ENCODE data around the gene HSBP1L1.

Gene HSBP1L1

DNA sequence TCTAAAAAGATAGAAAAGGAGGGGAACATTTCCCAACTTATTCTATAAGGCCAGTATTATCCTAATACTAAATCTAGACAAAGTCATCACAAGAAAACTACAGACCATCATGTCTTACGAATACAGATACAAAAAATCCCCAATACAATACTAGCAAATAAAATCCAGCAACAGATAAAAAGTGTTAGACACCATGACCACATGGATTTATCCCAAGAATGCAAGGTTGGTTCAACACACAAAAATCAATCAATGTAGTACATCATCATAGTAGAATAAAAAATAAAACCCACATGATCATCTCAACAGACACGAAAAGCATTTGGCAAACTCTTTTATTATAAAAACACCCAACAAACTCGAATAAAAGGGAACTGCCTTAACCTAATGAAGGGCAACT is 31.5 kb upstream of the HSBP1L1 start:
- Histone ChIP-seq H3K4me1 (ENCODE audit: control insufficient read depth in 1 of 2, insufficient read depth in 2 of 2, low read length in 2 of 2) (no peaks in the 10 kb centered on the region), H3K27ac (ENCODE audit: low read length) (no peak overlapping the region), H3K9me3 (ENCODE audit: control insufficient read depth in 1 of 2, low read length in 2 of 2) (peaks cover 25 to 33% of the 10 kb centered on the region in 2 donors), H3K4me3 (ENCODE audit: low read depth in 1 of 2, low read length in 2 of 2) (no peak overlapping the region), H3K36me3 (ENCODE audit: control insufficient read depth in 1 of 2, insufficient read depth in 2 of 2, low read length in 2 of 2) (peaks cover 18 to 57% of the 10 kb centered on the region in 2 donors), H3K27me3 (ENCODE audit: low read depth, low read length) (no peaks in the 10 kb centered on the region)

DNA sequence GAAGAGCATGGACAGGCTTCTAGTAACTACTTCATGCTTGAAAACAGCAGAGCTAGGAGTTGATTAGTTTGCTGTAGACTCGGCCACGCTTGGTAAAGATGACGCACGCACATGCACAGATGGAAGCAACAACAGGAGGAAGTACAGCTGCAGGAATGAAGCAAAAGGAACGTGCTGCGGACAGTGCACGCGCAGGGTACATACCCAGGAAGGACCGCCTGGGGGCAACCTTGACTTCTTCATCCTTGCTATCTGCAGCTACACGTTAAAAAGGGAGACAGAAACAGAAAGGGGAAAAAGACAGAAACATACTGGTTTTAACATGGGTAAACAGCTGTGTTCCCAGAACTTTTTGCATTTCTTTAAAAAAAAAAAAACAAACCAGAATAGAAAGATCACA is 30.7 kb upstream of the HSBP1L1 start:
- Histone ChIP-seq H3K4me3 (ENCODE audit: low read depth in 1 of 2, low read length in 2 of 2) (no peak overlapping the region), H3K36me3 (ENCODE audit: control insufficient read depth in 1 of 2, insufficient read depth in 2 of 2, low read length in 2 of 2) (peaks cover 14 to 52% of the 10 kb centered on the region in 2 donors)

GRCh38 chr18:79934311-79935097 is 29.9 kb upstream of the HSBP1L1 start:
- Histone ChIP-seq H3K9me3 (ENCODE audit: control insufficient read depth in 1 of 2, low read length in 2 of 2) (peaks cover 16 to 24% of the 10 kb centered on the region in 2 donors), H3K27me3 (ENCODE audit: low read depth, low read length) (no peaks in the 10 kb centered on the region), H3K4me3 (ENCODE audit: low read depth in 1 of 2, low read length in 2 of 2) (no peak overlapping the region), H3K36me3 (ENCODE audit: control insufficient read depth in 1 of 2, insufficient read depth in 2 of 2, low read length in 2 of 2) (peaks cover 8 to 45% of the 10 kb centered on the region in 2 donors), H3K4me1 (ENCODE audit: control insufficient read depth in 1 of 2, insufficient read depth in 2 of 2, low read length in 2 of 2) (no peaks in the 10 kb centered on the region), H3K27ac (ENCODE audit: low read length) (no peak overlapping the region)

More for the DNA sequence above, 30.7 kb upstream of the HSBP1L1 start:
- Histone ChIP-seq H3K27ac (ENCODE audit: low read length) (no peak overlapping the region), H3K27me3 (ENCODE audit: low read depth, low read length) (no peaks in the 10 kb centered on the region), H3K4me1 (ENCODE audit: control insufficient read depth in 1 of 2, insufficient read depth in 2 of 2, low read length in 2 of 2) (no peaks in the 10 kb centered on the region), H3K9me3 (ENCODE audit: control insufficient read depth in 1 of 2, low read length in 2 of 2) (peaks cover 23 to 31% of the 10 kb centered on the region in 2 donors)

- no peaks in the 10 kb centered on the region for H3K4me1 ChIP-seq (ENCODE audit: control insufficient read depth in 1 of 2, insufficient read depth in 2 of 2, low read length in 2 of 2)
- peaks cover 3 to 40% of the 10 kb centered on the region in 2 donors for H3K36me3 ChIP-seq (ENCODE audit: control insufficient read depth in 1 of 2, insufficient read depth in 2 of 2, low read length in 2 of 2)
- no peak overlapping the region for H3K4me3 ChIP-seq (ENCODE audit: low read depth in 1 of 2, low read length in 2 of 2)
- H3K27me3 ChIP-seq (ENCODE audit: low read depth, low read length): no peaks in the 10 kb centered on the region
- H3K27ac ChIP-seq (ENCODE audit: low read length): no peak overlapping the region
- H3K9me3 ChIP-seq (ENCODE audit: control insufficient read depth in 1 of 2, low read length in 2 of 2): peaks cover 13 to 18% of the 10 kb centered on the region in 2 donors
Measured at GRCh38 chr18:79935098-79935480, 29.4 kb upstream of the HSBP1L1 start.

DNA sequence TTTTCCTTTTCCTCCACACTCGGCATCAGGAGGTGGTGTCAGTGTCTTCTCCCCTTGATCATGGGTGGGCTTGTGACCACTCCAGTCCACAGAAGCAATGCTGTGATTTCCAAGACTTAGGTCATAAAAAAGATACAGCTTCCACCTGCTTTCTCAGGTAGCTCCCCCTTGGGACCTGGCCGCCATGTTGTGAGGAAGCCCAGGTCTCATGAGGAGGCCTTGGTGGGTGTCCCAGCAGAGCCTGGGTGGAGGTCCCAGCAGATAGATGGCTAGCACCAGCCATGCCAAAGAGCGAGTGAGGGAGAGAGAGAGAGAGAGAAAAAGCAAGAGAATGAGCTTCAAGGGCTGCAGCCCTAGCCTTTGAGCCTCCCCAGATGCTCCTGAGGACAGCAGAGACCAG is 28.9 kb upstream of the HSBP1L1 start:
- Histone ChIP-seq H3K36me3 (ENCODE audit: control insufficient read depth in 1 of 2, insufficient read depth in 2 of 2, low read length in 2 of 2) (peaks cover 3 to 41% of the 10 kb centered on the region in 2 donors), H3K27me3 (ENCODE audit: low read depth, low read length) (no peaks in the 10 kb centered on the region), H3K27ac (ENCODE audit: low read length) (no peak overlapping the region), H3K4me1 (ENCODE audit: control insufficient read depth in 1 of 2, insufficient read depth in 2 of 2, low read length in 2 of 2) (no peaks in the 10 kb centered on the region), H3K4me3 (ENCODE audit: low read depth in 1 of 2, low read length in 2 of 2) (no peak overlapping the region), H3K9me3 (ENCODE audit: control insufficient read depth in 1 of 2, low read length in 2 of 2) (peaks cover 13 to 15% of the 10 kb centered on the region in 2 donors)

DNA sequence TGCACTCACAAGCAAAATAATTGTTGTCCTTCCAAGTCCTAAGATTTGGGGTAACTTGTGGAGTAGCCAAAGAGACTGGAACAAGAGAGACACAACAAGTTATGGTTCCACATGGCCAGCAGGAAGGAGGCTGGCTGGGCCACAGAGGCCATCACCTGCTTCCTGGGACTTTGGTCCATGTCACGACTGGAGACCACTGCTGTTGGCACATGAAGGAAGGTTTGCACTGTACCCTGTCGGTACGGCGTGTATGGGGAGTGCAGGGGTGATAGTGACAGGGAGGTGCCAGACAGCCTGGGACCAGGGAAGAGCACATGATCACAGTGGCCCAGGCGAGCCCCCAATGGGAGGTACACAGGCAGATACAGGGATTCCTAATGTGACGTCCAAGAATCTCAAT is 28.5 kb upstream of the HSBP1L1 start:
- Histone ChIP-seq H3K4me3 (ENCODE audit: low read depth in 1 of 2, low read length in 2 of 2) (no peak overlapping the region), H3K36me3 (ENCODE audit: control insufficient read depth in 1 of 2, insufficient read depth in 2 of 2, low read length in 2 of 2) (peaks cover 3 to 45% of the 10 kb centered on the region in 2 donors), H3K27ac (ENCODE audit: low read length) (no peak overlapping the region), H3K9me3 (ENCODE audit: control insufficient read depth in 1 of 2, low read length in 2 of 2) (peaks cover 13% of the 10 kb centered on the region in 2 donors), H3K27me3 (ENCODE audit: low read depth, low read length) (no peaks in the 10 kb centered on the region), H3K4me1 (ENCODE audit: control insufficient read depth in 1 of 2, insufficient read depth in 2 of 2, low read length in 2 of 2) (no peaks in the 10 kb centered on the region)

- H3K4me3 ChIP-seq (ENCODE audit: low read depth in 1 of 2, low read length in 2 of 2): no peak overlapping the region
- peaks cover 7 to 50% of the 10 kb centered on the region in 2 donors for H3K36me3 ChIP-seq (ENCODE audit: control insufficient read depth in 1 of 2, insufficient read depth in 2 of 2, low read length in 2 of 2)
- no peaks in the 10 kb centered on the region for H3K27me3 ChIP-seq (ENCODE audit: low read depth, low read length)
- no peak overlapping the region for H3K27ac ChIP-seq (ENCODE audit: low read length)
- H3K9me3 ChIP-seq (ENCODE audit: control insufficient read depth in 1 of 2, low read length in 2 of 2): peaks cover 9 to 13% of the 10 kb centered on the region in 2 donors
- H3K4me1 ChIP-seq (ENCODE audit: control insufficient read depth in 1 of 2, insufficient read depth in 2 of 2, low read length in 2 of 2): no peaks in the 10 kb centered on the region
Measured at GRCh38 chr18:79936641-79937040, 27.8 kb upstream of the HSBP1L1 start.

GRCh38 chr18:79937103-79937860 is 27.2 kb upstream of the HSBP1L1 start:
- H3K36me3 ChIP-seq (ENCODE audit: control insufficient read depth in 1 of 2, insufficient read depth in 2 of 2, low read length in 2 of 2): peaks cover 13 to 56% of the 10 kb centered on the region in 2 donors
- peaks cover 9 to 13% of the 10 kb centered on the region in 2 donors for H3K9me3 ChIP-seq (ENCODE audit: control insufficient read depth in 1 of 2, low read length in 2 of 2)
- H3K27me3 ChIP-seq (ENCODE audit: low read depth, low read length): no peaks in the 10 kb centered on the region
- H3K4me3 ChIP-seq (ENCODE audit: low read depth in 1 of 2, low read length in 2 of 2): no peak overlapping the region
- H3K4me1 ChIP-seq (ENCODE audit: control insufficient read depth in 1 of 2, insufficient read depth in 2 of 2, low read length in 2 of 2): no peaks in the 10 kb centered on the region
- no peak overlapping the region for H3K27ac ChIP-seq (ENCODE audit: low read length)

DNA sequence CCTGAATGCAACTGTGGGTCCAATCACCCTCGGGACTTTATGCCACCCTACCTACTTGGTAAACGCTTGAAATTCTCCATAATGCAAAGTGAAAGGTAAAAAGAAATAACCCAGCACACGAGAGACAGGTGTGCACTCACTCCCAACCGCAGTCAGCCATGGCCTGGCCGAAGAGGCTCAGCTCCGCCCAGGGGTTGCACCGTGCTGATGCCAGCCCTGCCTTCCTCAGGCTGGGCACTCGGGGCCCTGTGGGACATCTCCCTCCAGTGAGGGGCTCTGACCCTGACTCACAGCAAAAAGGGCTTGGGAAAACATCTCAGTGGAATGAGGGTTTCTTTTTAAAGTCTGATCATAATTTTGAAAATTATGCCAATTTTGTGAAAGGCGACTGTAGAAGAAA is 26.2 kb upstream of the HSBP1L1 start:
- Histone ChIP-seq H3K4me1 (ENCODE audit: control insufficient read depth in 1 of 2, insufficient read depth in 2 of 2, low read length in 2 of 2) (no peaks in the 10 kb centered on the region), H3K36me3 (ENCODE audit: control insufficient read depth in 1 of 2, insufficient read depth in 2 of 2, low read length in 2 of 2) (peaks cover 22 to 57% of the 10 kb centered on the region in 2 donors), H3K9me3 (ENCODE audit: control insufficient read depth in 1 of 2, low read length in 2 of 2) (peaks cover under 1 to 6% of the 10 kb centered on the region in 2 donors)

DNA sequence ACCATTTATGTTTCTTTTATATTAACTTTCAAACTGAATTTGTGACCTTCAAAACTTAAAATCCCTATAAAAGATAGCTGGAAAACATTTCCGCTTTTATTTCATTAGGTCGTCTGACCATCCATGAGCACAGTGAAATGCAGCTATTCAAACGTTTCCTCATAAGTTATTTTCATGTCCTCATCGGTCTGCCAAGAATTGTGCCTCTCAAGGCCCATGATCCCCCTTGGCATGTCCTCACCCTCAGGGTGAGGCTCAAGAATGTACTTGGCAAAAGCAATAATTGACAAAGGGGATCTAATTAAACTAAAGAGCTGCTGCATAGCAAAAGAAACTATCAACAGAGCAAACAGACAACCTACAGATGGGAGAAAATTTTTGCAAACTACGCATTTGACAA is 25.3 kb upstream of the HSBP1L1 start:
- no peak overlapping the region for H3K27ac ChIP-seq (ENCODE audit: low read length)
- H3K9me3 ChIP-seq (ENCODE audit: control insufficient read depth in 1 of 2, low read length in 2 of 2): peaks cover 0 to 3% of the 10 kb centered on the region in 2 donors
- H3K27me3 ChIP-seq (ENCODE audit: low read depth, low read length): no peaks in the 10 kb centered on the region
- no peak overlapping the region for H3K4me3 ChIP-seq (ENCODE audit: low read depth in 1 of 2, low read length in 2 of 2)
- peaks cover 0 to 2% of the 10 kb centered on the region in 2 donors for H3K4me1 ChIP-seq (ENCODE audit: control insufficient read depth in 1 of 2, insufficient read depth in 2 of 2, low read length in 2 of 2)
- peaks cover 23 to 56% of the 10 kb centered on the region in 2 donors for H3K36me3 ChIP-seq (ENCODE audit: control insufficient read depth in 1 of 2, insufficient read depth in 2 of 2, low read length in 2 of 2)

More for the DNA sequence above, 26.2 kb upstream of the HSBP1L1 start:
- no peak overlapping the region for H3K4me3 ChIP-seq (ENCODE audit: low read depth in 1 of 2, low read length in 2 of 2)
- H3K27ac ChIP-seq (ENCODE audit: low read length): no peak overlapping the region
- no peaks in the 10 kb centered on the region for H3K27me3 ChIP-seq (ENCODE audit: low read depth, low read length)

DNA sequence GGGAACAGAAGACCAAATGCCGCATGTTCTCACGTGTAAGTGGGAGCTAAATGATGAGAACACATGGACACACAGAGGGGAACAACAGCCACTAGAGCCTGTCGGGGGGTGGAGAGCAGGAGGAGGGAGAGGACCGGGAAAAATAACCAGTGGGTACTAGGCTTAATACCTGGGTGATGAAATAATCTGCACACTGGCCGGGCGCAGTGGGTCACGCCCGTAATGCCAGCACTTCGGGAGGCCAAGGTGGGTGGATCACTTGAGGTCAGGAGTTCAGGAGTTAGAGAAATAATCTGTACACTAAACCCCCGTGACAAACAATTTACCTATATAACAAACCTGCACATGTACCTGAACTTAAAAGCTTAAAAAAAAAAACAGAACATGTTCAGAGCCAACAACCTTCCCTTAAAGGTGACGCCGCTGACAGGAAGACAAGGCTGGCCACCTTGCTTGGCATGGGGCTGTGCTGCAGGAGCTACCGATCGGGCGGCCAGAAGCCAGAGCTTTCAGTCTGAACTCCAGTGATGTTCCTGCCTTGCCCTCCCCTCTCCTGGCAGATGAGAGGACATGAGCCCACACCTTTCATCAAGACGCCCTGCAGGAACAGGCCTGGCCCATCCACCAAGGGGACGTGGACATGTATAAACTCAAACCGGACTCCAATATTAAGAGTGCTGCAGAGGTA is 24.2 kb upstream of the HSBP1L1 start:
- H3K36me3 ChIP-seq (ENCODE audit: control insufficient read depth in 1 of 2, insufficient read depth in 2 of 2, low read length in 2 of 2): peaks cover 21 to 50% of the 10 kb centered on the region in 2 donors
- H3K4me1 ChIP-seq (ENCODE audit: control insufficient read depth in 1 of 2, insufficient read depth in 2 of 2, low read length in 2 of 2): peaks cover 0 to 13% of the 10 kb centered on the region in 2 donors
- H3K27me3 ChIP-seq (ENCODE audit: low read depth, low read length): no peaks in the 10 kb centered on the region
- no peak overlapping the region for H3K4me3 ChIP-seq (ENCODE audit: low read depth in 1 of 2, low read length in 2 of 2)
- no peak overlapping the region for H3K27ac ChIP-seq (ENCODE audit: low read length)
- peaks cover 0 to 3% of the 10 kb centered on the region in 2 donors for H3K9me3 ChIP-seq (ENCODE audit: control insufficient read depth in 1 of 2, low read length in 2 of 2)
